RWPE1 (cell line): ENCODE data around the gene CEP85L.

Experiments
- CTCF ChIA-PET: fragments of 350-600 bp; sonication (Branson Sonifier 250); formaldehyde crosslinking; extraction: SDS; loops from one replicate; lab custom pipeline; 2021; lab: Yijun Ruan, JAX
- POLR2A ChIA-PET: fragments of 400-600 bp; formaldehyde crosslinking; extraction: SDS; loops from one replicate; lab custom pipeline; 2020; ENCODE audit warnings: antibody characterized with exemption; ENCODE audit not compliant: low non-redundant PET; lab: Yijun Ruan, JAX
- DNase-seq: peaks from one replicate; pipeline ENCODE4 v3.0.0; 2012; ENCODE audit warnings: low spot score
- H3K27ac ChIP-seq: fragments of 450-650 bp; 2 replicates; pipeline ENCODE4 v1.5.1; 2017
- CTCF ChIP-seq: fragments of 450-650 bp; conservative IDR thresholded peaks from 2 replicates; pipeline ENCODE4 v1.5.1; 2017; ENCODE audit warnings: low read depth, mild to moderate bottlenecking

CEP85L gene

GRCh38 chr6:118565311-118565960, 86.0 kb downstream of the CEP85L start:
- POLR2A ChIA-PET: no interaction called here
- CTCF ChIA-PET: interaction anchor here (0.6 to 1.2 kb wide), 10 partner anchors 10 to 1245 kb away, joined by 3 to 5 read pairs (median 3); no protein-coding TSS in a partner anchor
- TF ChIP-seq CTCF: no peak
- no peak overlapping the region for H3K27ac ChIP-seq
- DNase-seq: peak; percentile 36

GRCh38 chr6:118562959-118563358, 88.4 kb downstream of the CEP85L start:
- no peak for TF ChIP-seq CTCF
- ChIA-PET POLR2A (no interaction called here), CTCF (interaction anchor here (0.6 kb wide), 2 partner anchors 187 to 621 kb away, joined by 3 to 4 read pairs; no protein-coding TSS in a partner anchor)
- DNase-seq: no peak
- H3K27ac ChIP-seq: no peak overlapping the region

- TF ChIP-seq CTCF: no peak
- CTCF ChIA-PET: no interaction called here
- POLR2A ChIA-PET: no interaction called here
- DNase-seq: no peak
- H3K27ac ChIP-seq: no peak overlapping the region
Observed at GRCh38 chr6:118562248-118562647, 89.1 kb downstream of the CEP85L start.

- no peak overlapping the region for H3K27ac ChIP-seq
- TF ChIP-seq CTCF: no peak
- POLR2A ChIA-PET: no interaction called here
- CTCF ChIA-PET: interaction anchor here (0.7 kb wide), 2 partner anchors 56 to 1317 kb away, joined by 3 read pairs; no protein-coding TSS in a partner anchor
- no peak for DNase-seq
Observed at GRCh38 chr6:118559659-118560058, 91.7 kb downstream of the CEP85L start.

GRCh38 chr6:118558464-118559217, 92.8 kb downstream of the CEP85L start:
- TF ChIP-seq CTCF: no peak
- ChIA-PET POLR2A (no interaction called here), CTCF (no interaction called here)
- H3K27ac ChIP-seq: no peak overlapping the region
- no peak for DNase-seq

GRCh38 chr6:118554698-118555097, 96.7 kb downstream of the CEP85L start:
- ChIA-PET CTCF (no interaction called here), POLR2A (no interaction called here)
- no peak for DNase-seq
- no peak overlapping the region for H3K27ac ChIP-seq
- TF ChIP-seq CTCF: no peak
